ENCODE data around the gene CARS2.
"Not testable (repeated sequence)": the region's sequence is repeated elsewhere in the genome, so short reads cannot be mapped to it uniquely, and the experiment has no call there.

The CARS2 gene

GRCh38 chr13:110682746-110683145 is 23.2 kb downstream of the CARS2 start:
- DNase-seq (ENCODE audit: low read depth), result no peak

- no peak for DNase-seq (ENCODE audit: low read depth)
Observed at GRCh38 chr13:110681868-110682550, 23.9 kb downstream of the CARS2 start.

- DNase-seq (ENCODE audit: low read depth), result no peak
Observed at GRCh38 chr13:110680852-110681251, 25.1 kb downstream of the CARS2 start.

GRCh38 chr13:110677731-110678545 is 28.0 kb downstream of the CARS2 start:
- no peak for DNase-seq (ENCODE audit: low read depth)

GRCh38 chr13:110676595-110677587 is 29.0 kb downstream of the CARS2 start:
- DNase-seq (ENCODE audit: low read depth), result no peak

GRCh38 chr13:110669814-110670213 is 36.1 kb downstream of the CARS2 start:
- DNase-seq (ENCODE audit: low read depth), result not testable (repeated sequence)

GRCh38 chr13:110669036-110669435 is 36.9 kb downstream of the CARS2 start:
- DNase-seq (ENCODE audit: low read depth), result no peak

GRCh38 chr13:110666255-110666533 is 39.7 kb downstream of the CARS2 start:
- DNase-seq (ENCODE audit: low read depth), result no peak

GRCh38 chr13:110665491-110666254 is 40.2 kb downstream of the CARS2 start:
- DNase-seq (ENCODE audit: low read depth), result no peak

- no peak for DNase-seq (ENCODE audit: low read depth)
Observed at GRCh38 chr13:110664673-110665072, 41.2 kb downstream of the CARS2 start.

GRCh38 chr13:110664041-110664440 is 41.9 kb downstream of the CARS2 start:
- DNase-seq (ENCODE audit: low read depth), result no peak

- no peak for DNase-seq (ENCODE audit: low read depth)
Observed at GRCh38 chr13:110663491-110663890, 42.4 kb downstream of the CARS2 start.

- DNase-seq (ENCODE audit: low read depth), result no peak
Observed at GRCh38 chr13:110662777-110663443, 43.0 kb downstream of the CARS2 start.

- DNase-seq (ENCODE audit: low read depth), result no peak
Observed at GRCh38 chr13:110662091-110662490, 43.8 kb downstream of the CARS2 start.

GRCh38 chr13:110661256-110661655 is 44.7 kb downstream of the CARS2 start:
- no peak for DNase-seq (ENCODE audit: low read depth)

- not testable (repeated sequence) for DNase-seq (ENCODE audit: low read depth)
Observed at GRCh38 chr13:110658218-110658911, 47.6 kb downstream of the CARS2 start.

- DNase-seq (ENCODE audit: low read depth), result no peak
Observed at GRCh38 chr13:110657196-110657595, 48.7 kb downstream of the CARS2 start.

GRCh38 chr13:110653851-110654250 is 52.1 kb downstream of the CARS2 start:
- DNase-seq (ENCODE audit: low read depth), result no peak

GRCh38 chr13:110653271-110653670 is 52.6 kb downstream of the CARS2 start:
- no peak for DNase-seq (ENCODE audit: low read depth)

- no peak for DNase-seq (ENCODE audit: low read depth)
Observed at GRCh38 chr13:110652764-110653163, 53.2 kb downstream of the CARS2 start.

Measured in stimulated activated CD8-positive, alpha-beta memory T cell treated with anti-CD3 and anti-CD28 coated beads, Interleukin-15, amount 100 ng/mL, for 1 hour (primary cell).